ENCODE results near the gene CACNA1C. TPM values are rescaled to one million over a fixed set of nuclear protein-coding genes. Genes with fewer than 3 reads are reported as not detected.

The CACNA1C gene
- total RNA-seq, 2 donors from 2014 or later = 0.86 to 6.3 TPM

- no peaks in the 10 kb centered on the region for H3K36me3 Mint-ChIP-seq (ENCODE audit: low read depth)
- H3K4me1 Mint-ChIP-seq = peaks cover 8% of the 10 kb centered on the region
- H3K27me3 Mint-ChIP-seq (ENCODE audit: insufficient read depth) = peaks cover 25% of the 10 kb centered on the region
- Histone ChIP-seq H3K4me3 (ENCODE audit: low read length) (no peak overlapping the region), H3K4me1 (ENCODE audit: control insufficient read depth, insufficient read depth, low read length) (peaks cover 3% of the 10 kb centered on the region), H3K27ac (ENCODE audit: low read depth, low read length) (no peak overlapping the region), H3K9me3 (ENCODE audit: control insufficient read depth, low read length) (no peaks in the 10 kb centered on the region), H3K36me3 (ENCODE audit: control insufficient read depth, insufficient read depth, low read length) (no peaks in the 10 kb centered on the region), H3K27me3 (ENCODE audit: control insufficient read depth, insufficient read depth, low read length, poor library complexity, severe bottlenecking) (no peaks in the 10 kb centered on the region), H3K9ac (ENCODE audit: extremely low read depth, low read length, poor library complexity, severe bottlenecking) (no peak overlapping the region)
- no peaks in the 10 kb centered on the region for H3K9me3 Mint-ChIP-seq
- H3K4me3 Mint-ChIP-seq = no peak overlapping the region
- no peak overlapping the region for H3K27ac Mint-ChIP-seq
- no peak for DNase-seq
- no peak for TF ChIP-seq CTCF (conservative IDR thresholded peaks at IDR 0.05)
- WGBS, 2 experiments (ENCODE audit: insufficient coverage in 1 of 2, insufficient read length in 1 of 2) = 85 to 88% methylated on average over 5 of the region's 5 CpGs
Observed at GRCh38 chr12:2533036-2533435, 480.2 kb downstream of the CACNA1C start.

DNA sequence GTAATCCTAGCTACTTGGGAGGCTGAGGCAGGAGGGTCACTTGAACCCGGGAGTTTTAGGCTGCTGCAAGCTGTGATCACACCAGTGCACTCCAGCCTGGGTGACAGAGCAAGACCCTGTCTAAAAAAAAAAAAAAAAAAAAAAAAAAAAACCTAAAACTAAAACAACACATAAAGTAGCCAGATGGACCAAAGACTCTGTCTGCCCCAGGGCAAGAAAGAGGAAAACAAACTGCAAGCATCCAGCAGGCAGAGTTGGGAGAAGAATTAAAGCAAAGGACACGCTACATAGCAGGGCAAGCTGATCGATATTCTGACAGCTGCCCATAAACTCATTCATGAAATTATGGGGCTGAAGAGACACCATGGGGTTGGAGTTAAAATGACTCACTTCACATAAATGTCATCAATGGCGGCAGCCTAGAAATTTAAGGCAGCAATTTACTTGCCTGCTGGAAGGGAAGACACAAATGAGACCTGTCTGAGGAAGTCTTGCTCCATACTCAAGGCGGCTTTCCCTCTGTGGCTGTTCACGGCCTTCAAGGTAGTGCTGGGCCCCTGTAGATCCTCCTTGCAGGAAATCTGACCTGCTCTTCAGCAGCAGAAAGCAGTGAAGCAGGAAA, 482.9 kb downstream of the CACNA1C start:
- H3K36me3 Mint-ChIP-seq (ENCODE audit: low read depth) = no peaks in the 10 kb centered on the region
- H3K9me3 Mint-ChIP-seq = no peaks in the 10 kb centered on the region
- Histone ChIP-seq H3K9me3 (ENCODE audit: control insufficient read depth, low read length) (no peaks in the 10 kb centered on the region), H3K27me3 (ENCODE audit: control insufficient read depth, insufficient read depth, low read length, poor library complexity, severe bottlenecking) (no peaks in the 10 kb centered on the region), H3K4me3 (ENCODE audit: low read length) (no peak overlapping the region), H3K27ac (ENCODE audit: low read depth, low read length) (no peak overlapping the region), H3K36me3 (ENCODE audit: control insufficient read depth, insufficient read depth, low read length) (no peaks in the 10 kb centered on the region), H3K4me1 (ENCODE audit: control insufficient read depth, insufficient read depth, low read length) (peaks cover 10% of the 10 kb centered on the region), H3K9ac (ENCODE audit: extremely low read depth, low read length, poor library complexity, severe bottlenecking) (no peak overlapping the region)
- 82 to 94% methylated on average over 2 to 6 of the region's 6 CpGs for WGBS, 2 experiments (ENCODE audit: insufficient coverage in 1 of 2, insufficient read length in 1 of 2)
- no peak overlapping the region for H3K4me3 Mint-ChIP-seq
- TF ChIP-seq CTCF (conservative IDR thresholded peaks at IDR 0.05) = no peak
- H3K27ac Mint-ChIP-seq = no peak overlapping the region
- DNase-seq = no peak
- H3K4me1 Mint-ChIP-seq = peaks cover 16% of the 10 kb centered on the region
- H3K27me3 Mint-ChIP-seq (ENCODE audit: insufficient read depth) = peaks cover 23% of the 10 kb centered on the region

- WGBS, 2 experiments (ENCODE audit: insufficient coverage in 1 of 2, insufficient read length in 1 of 2) = 80 to 81% methylated on average over 1 to 4 of the region's 4 CpGs
- H3K27ac ChIP-seq (ENCODE audit: low read depth, low read length) = no peak overlapping the region
- H3K9ac ChIP-seq (ENCODE audit: extremely low read depth, low read length, poor library complexity, severe bottlenecking) = no peak overlapping the region
- Mint-ChIP-seq H3K4me1 (peaks cover 18% of the 10 kb centered on the region), H3K9me3 (no peaks in the 10 kb centered on the region), H3K4me3 (no peak overlapping the region), H3K36me3 (ENCODE audit: low read depth) (no peaks in the 10 kb centered on the region), H3K27me3 (ENCODE audit: insufficient read depth) (peaks cover 27% of the 10 kb centered on the region), H3K27ac (no peak overlapping the region)
- no peaks in the 10 kb centered on the region for H3K27me3 ChIP-seq (ENCODE audit: control insufficient read depth, insufficient read depth, low read length, poor library complexity, severe bottlenecking)
- no peak overlapping the region for H3K4me3 ChIP-seq (ENCODE audit: low read length)
- no peak for TF ChIP-seq CTCF (conservative IDR thresholded peaks at IDR 0.05)
- no peaks in the 10 kb centered on the region for H3K36me3 ChIP-seq (ENCODE audit: control insufficient read depth, insufficient read depth, low read length)
- no peak for DNase-seq
- peaks cover 8% of the 10 kb centered on the region for H3K4me1 ChIP-seq (ENCODE audit: control insufficient read depth, insufficient read depth, low read length)
- H3K9me3 ChIP-seq (ENCODE audit: control insufficient read depth, low read length) = no peaks in the 10 kb centered on the region
Observed at GRCh38 chr12:2536724-2537123, 483.9 kb downstream of the CACNA1C start.

All from endodermal cell (in vitro differentiated cells).